ENCODE data around the gene STK35.

STK35 gene

GRCh38 chr20:2165871-2166270, 64.2 kb downstream of the STK35 start:
- H3K4me3 ChIP-seq (ENCODE audit: low read depth in 1 of 2, low read length in 2 of 2): no peak overlapping the region
- H3K4me2 ChIP-seq (ENCODE audit: insufficient read depth, low read length): no peak overlapping the region
- no peaks in the 10 kb centered on the region for H3K36me3 ChIP-seq (ENCODE audit: insufficient read depth, low read length)
- H3K4me1 ChIP-seq (ENCODE audit: insufficient read depth, low read length): no peaks in the 10 kb centered on the region
- no peak overlapping the region for H2AFZ ChIP-seq (ENCODE audit: low read depth, low read length)
- H4K20me1 ChIP-seq (ENCODE audit: insufficient read depth, low read length): peaks cover 33% of the 10 kb centered on the region
- DNase-seq (no peak), ATAC-seq (ENCODE audit: insufficient read depth, low read depth) (no peak)
- H3K9ac ChIP-seq (ENCODE audit: low read depth, low read length): no peak overlapping the region
- no peaks in the 10 kb centered on the region for H3K27me3 ChIP-seq (ENCODE audit: insufficient read depth, low read length, poor library complexity)
- no peaks in the 10 kb centered on the region for H3K79me2 ChIP-seq (ENCODE audit: insufficient read depth, low read length)
- no peak for TF ChIP-seq CTCF (IDR thresholded peaks at IDR 0.05; ENCODE audit: borderline replicate concordance, extremely low read depth, low read length, poor library complexity, severe bottlenecking)
- TF ChIP-seq EZH2 (IDR thresholded peaks at IDR 0.05; ENCODE audit: borderline replicate concordance, low read depth, low read length, severe bottlenecking): no peak
- H3K27ac ChIP-seq (ENCODE audit: low read length): no peak overlapping the region
- H3K9me3 ChIP-seq (ENCODE audit: insufficient read depth, low read length, severe bottlenecking): no peaks in the 10 kb centered on the region

GRCh38 chr20:2167112-2167511, 65.5 kb downstream of the STK35 start:
- Histone ChIP-seq H3K4me1 (ENCODE audit: insufficient read depth, low read length) (no peaks in the 10 kb centered on the region), H3K9me3 (ENCODE audit: insufficient read depth, low read length, severe bottlenecking) (no peaks in the 10 kb centered on the region), H3K9ac (ENCODE audit: low read depth, low read length) (no peak overlapping the region), H3K36me3 (ENCODE audit: insufficient read depth, low read length) (no peaks in the 10 kb centered on the region), H3K4me3 (ENCODE audit: low read depth in 1 of 2, low read length in 2 of 2) (no peak overlapping the region), H3K27ac (ENCODE audit: low read length) (no peak overlapping the region), H3K4me2 (ENCODE audit: insufficient read depth, low read length) (no peak overlapping the region), H3K27me3 (ENCODE audit: insufficient read depth, low read length, poor library complexity) (no peaks in the 10 kb centered on the region), H3K79me2 (ENCODE audit: insufficient read depth, low read length) (no peaks in the 10 kb centered on the region), H4K20me1 (ENCODE audit: insufficient read depth, low read length) (peaks cover 38% of the 10 kb centered on the region), H2AFZ (ENCODE audit: low read depth, low read length) (no peak overlapping the region)
- TF ChIP-seq CTCF (IDR thresholded peaks at IDR 0.05; ENCODE audit: borderline replicate concordance, extremely low read depth, low read length, poor library complexity, severe bottlenecking) (no peak), EZH2 (IDR thresholded peaks at IDR 0.05; ENCODE audit: borderline replicate concordance, low read depth, low read length, severe bottlenecking) (no peak)
- ATAC-seq (ENCODE audit: insufficient read depth, low read depth): no peak
- DNase-seq: no peak

GRCh38 chr20:2168946-2169345, 67.3 kb downstream of the STK35 start:
- Histone ChIP-seq H2AFZ (ENCODE audit: low read depth, low read length) (no peak overlapping the region), H3K4me3 (ENCODE audit: low read depth in 1 of 2, low read length in 2 of 2) (no peak overlapping the region), H3K4me2 (ENCODE audit: insufficient read depth, low read length) (no peak overlapping the region), H3K27ac (ENCODE audit: low read length) (no peak overlapping the region), H3K36me3 (ENCODE audit: insufficient read depth, low read length) (no peaks in the 10 kb centered on the region), H3K79me2 (ENCODE audit: insufficient read depth, low read length) (no peaks in the 10 kb centered on the region), H3K4me1 (ENCODE audit: insufficient read depth, low read length) (peaks cover 3% of the 10 kb centered on the region; the same call in 1 of the 2 replicates), H3K9ac (ENCODE audit: low read depth, low read length) (no peak overlapping the region), H3K27me3 (ENCODE audit: insufficient read depth, low read length, poor library complexity) (no peaks in the 10 kb centered on the region), H3K9me3 (ENCODE audit: insufficient read depth, low read length, severe bottlenecking) (no peaks in the 10 kb centered on the region), H4K20me1 (ENCODE audit: insufficient read depth, low read length) (peaks cover 27% of the 10 kb centered on the region)
- ATAC-seq (ENCODE audit: insufficient read depth, low read depth): no peak
- TF ChIP-seq EZH2 (IDR thresholded peaks at IDR 0.05; ENCODE audit: borderline replicate concordance, low read depth, low read length, severe bottlenecking): no peak
- TF ChIP-seq CTCF (IDR thresholded peaks at IDR 0.05; ENCODE audit: borderline replicate concordance, extremely low read depth, low read length, poor library complexity, severe bottlenecking): no peak
- no peak for DNase-seq
